ENCODE data around the gene WNK1.
"Not testable (repeated sequence)": the region's sequence is repeated elsewhere in the genome, so short reads cannot be mapped to it uniquely, and the experiment has no call there.

Gene WNK1

DNA sequence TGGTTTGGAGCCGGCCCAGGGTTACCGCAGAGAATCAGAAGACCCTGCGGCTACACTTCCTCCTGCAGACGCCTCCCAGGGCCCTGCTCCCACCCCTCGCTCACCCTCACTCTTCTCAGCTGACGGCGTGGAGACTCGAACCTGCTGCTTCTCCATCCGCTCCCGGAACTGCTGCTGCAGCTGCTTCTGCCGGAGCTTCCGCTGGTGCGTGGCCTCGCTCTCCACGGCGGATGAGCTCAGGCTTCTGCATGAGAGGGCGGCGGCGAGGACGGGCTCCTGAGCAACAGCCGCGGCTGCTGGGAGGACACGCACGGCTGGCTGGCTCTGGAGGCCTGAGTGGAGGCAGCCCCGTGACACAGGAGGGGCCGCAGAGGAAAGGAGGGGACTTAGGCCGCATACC is 163.9 kb downstream of the WNK1 start:
- peak; percentile 35 to 47 for DNase-seq

DNA sequence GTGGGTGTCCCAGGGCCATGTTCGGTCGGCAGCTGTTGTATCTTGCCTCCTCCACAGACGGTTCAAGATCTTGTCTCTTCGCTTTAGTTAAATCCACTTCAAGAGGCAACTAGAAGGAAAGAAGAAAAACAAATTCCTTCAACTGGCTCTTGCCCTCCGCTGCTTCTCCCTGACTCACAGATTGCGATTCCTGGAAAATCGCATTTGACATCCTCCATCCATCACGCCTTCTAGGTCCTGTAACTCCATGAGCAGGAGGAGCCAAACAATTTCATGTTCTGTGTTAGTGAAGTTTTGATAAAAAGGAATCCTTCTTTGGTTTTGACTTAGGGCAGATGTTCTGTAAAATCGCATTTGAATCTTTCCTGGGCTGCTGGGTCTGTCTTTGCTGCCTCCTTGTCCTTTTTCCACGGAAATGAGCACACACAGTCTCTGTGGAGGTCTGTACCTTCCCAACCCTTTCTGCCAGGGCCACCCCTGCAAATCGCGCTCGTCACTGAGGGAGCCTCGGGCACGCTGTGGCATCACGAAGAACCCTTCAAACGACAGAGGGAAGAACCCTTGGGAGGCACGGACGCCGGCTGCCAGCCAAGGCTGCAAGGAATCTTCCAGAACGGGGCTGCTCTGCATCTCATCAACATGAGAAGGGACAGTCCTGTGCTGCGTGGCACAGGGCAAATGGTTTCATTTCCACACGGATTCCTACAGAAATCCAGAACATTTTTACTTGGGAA is 164.5 kb downstream of the WNK1 start:
- DNase-seq, result no peak

DNA sequence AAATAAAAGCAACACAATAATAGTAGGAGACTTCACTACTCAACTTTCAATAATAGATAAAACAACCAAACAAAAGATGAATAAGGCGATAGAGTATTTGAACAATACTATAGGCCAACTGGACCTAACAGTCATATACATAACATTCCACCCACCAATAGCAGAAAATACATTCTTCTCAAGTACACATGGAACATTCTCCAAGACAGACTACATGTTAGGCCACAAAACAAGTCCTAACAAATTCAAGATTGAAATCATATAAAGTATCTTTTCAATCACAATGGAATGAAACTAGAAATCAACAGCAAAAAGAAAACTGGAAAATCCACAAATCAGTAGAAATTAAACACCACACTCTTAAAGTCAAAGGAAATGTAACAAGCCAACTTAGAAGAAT is 168.3 kb downstream of the WNK1 start:
- DNase-seq, result no peak

DNA sequence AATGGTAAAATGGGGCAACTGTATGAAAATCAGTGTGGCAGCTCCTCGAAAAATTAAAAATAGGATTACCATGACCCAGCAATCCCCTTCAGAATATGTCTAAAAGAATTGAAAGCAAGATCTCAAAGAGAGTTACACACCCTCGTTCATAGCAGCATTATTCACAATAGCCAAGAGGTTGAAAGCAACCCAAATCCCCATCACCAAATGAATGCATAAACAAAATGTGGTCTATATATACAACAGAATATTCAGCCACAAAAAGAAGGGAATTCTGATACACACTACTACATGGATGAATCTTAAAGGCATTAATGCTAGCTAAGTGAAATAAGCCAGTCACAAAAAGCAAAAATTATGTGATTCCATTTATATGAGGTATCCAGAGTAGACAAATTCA is 169.9 kb downstream of the WNK1 start:
- DNase-seq, result no peak

DNA sequence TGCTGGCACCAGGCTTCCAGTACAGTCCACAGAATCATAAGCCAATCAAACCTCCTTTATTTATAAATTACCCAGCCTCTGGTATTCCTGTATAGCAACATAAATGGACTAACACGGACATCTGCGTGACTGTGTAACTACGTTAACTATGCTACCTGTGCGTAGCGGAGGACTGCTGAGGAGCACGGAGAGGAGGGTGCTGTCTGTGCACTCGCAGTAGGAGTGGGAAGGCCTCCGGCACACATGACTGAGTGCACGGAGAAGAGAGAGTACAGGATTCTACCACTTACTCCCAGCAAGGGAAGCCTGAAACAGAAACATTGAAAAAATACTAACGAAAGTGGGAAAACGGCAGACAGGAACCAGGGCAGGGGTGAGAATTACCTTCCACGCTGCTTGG is 174.3 kb downstream of the WNK1 start:
- no peak for DNase-seq

DNA sequence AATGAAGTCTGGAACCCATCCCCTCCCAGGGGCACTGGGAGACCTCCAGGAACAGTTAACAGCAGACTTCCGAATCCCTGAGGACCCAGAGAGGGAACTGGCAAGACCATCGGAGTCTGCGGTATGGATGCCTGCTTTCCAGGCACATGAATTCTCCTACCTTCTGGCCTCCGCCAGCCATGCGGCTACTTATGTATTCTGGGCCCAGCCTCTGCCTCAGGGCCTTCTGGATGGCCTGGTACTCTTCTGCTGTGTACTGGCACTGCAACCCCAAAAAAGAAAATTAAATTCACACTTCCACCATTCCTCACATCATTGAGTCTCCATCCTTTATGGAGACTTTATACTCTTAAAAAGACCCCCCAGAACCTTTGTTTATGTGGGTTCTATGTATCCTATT is 178.7 kb downstream of the WNK1 start:
- DNase-seq, result no peak

DNA sequence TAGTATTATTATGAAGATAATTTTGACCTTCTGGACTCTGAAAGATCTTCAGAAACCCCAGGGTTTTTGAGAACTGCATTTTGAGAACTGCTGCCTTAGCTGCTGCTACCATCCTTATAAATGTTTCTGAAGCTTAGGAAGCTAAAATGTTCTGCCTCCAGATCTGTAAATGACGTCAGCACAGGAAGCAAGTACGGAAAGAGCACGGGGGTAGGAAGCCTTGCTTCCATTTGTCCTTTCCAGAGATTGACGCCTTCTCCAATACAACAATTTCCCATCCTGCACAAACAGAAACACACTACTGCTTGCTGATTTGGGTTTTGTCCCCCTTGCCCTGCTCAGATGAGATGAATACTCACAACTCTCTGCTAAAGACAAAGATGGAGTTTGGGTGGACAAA is 179.2 kb downstream of the WNK1 start:
- no peak for DNase-seq

DNA sequence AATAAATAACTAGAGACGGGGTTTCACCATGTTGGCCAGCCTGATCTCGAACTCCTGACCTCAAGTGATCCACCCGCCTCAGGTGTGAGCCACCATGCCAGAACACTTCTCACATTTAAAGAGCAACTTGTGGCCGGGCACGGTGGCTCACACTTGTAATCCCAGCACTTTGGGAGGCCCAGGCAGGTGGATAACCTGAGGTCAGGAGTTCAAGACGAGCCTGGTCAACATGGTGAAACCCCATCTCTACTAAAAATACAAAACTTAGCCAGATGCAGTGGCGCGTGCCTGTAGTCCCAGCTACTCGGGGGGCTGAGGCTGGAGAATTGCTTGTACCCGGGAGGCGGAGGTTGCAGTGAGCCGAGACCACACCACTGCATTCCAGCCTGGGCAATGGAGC is 183.5 kb downstream of the WNK1 start:
- DNase-seq, result not testable (repeated sequence)

DNA sequence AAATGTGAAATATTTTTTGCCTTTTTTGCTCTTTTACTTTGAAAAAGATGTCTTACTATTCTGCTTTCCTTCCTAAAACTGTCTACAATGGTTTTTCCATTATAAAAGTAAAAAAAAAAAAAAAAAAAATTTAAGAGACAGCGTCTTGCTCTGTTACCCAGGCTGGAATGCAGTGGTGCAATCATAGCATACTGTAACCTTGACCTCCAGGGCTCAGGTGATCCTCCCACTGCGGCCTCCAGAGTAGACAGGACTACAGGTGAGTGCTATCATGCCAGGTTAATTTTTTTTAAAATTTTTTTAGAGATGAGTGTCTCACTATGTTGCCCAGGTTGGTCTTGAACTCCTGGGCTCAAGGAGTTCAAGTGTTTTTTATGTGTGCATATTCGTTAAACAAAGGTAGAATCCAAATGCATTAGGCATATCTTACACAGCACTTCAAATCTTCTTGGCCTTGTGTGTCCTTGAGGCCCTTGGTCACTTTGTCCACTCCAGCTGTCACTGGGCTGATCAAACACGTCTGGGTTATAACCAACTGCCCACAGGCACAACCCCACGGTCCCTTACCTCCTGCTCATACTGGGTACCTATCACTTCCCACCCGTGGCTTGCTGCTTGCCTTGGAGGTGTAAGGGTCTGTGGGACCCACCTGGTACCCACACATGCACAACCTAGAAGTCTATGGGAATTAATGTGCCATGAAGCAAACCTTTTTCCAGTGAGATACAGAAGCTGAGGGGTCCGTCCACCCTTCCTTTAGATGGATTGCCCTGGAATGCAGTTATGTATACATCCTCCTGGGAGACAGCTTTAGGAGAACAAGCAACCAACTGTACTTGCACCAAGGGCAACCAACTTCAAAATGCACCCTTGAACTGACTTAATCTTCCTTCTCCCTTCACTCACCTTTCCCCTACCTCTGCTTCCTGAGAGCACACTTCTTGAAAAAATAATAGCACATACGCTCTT is 184.3 kb downstream of the WNK1 start:
- DNase-seq, result no peak

DNA sequence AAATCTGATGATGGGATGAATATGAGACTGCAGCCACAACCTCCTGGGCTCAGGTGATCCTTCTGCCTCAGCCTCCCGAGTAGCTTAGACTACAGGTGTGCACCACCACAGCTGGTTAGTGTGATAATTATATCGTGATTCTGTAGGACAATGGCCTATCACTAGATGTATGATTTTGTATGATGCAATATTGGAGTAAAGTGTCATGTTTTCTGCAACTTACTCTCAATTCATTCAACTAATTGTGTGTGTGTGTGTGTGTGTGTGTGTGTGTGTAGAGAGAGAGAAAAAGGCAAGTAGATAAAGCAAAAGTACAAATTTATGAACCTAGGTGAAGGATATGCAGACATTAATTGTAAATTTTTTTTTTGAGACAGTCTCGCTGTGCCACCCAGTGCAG is 186.4 kb downstream of the WNK1 start:
- no peak for DNase-seq

DNA sequence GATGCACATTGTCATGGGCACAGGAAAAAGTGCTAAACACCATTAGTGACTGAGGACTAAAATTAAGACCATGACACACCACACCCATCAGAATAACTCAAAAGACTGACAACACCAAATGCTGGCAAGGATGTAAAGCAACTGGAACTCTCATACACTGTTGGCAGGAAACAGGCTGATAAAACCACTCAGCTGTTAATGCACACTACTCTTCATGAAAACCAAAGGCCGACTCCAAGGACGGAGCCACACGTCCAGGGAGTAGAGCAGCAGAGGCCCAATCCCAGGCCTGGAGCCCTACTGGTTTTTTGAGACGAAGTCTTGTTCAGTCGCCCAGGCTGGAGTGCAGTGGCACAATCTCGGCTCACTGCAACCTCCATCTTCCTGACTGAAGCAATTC is 190.7 kb downstream of the WNK1 start:
- no peak for DNase-seq

DNA sequence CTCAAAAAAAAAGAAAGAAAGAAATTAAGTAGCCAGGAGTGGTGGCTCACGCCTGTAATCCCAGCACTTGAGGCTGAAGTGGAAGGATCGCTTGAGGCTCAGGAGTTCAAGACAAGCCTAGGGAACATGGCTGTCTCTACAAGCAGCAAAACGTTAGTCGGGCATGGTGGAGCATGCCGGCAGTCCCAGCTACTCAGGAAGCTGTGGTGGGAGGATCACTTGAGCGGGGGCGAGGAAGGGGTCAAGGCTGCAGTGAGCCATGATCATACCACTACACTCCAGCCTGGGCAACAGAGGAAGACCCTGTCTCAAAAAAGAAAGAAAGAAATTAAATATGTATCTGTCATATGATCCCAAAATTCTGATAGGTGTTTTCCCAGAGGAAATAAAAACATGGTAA is 191.8 kb downstream of the WNK1 start:
- no peak for DNase-seq

DNA sequence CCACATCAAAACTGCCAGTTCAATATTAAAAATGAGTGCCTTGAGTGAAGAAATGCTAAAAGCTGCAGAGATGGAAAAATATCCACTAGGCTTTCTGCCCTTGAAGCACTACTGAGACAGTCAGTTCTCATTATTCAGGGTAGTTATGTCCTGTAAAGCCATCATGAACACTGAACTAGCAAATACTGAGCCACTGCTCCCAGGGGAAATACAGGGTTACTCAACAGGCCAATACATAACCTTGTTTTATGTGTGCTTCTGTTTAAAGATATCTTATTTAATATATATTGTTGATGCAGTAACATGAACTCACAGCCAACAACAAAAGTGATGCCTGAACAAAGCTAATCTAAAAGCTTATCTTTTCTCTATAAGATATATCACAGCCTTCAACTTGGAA is 193.8 kb downstream of the WNK1 start:
- no peak for DNase-seq

DNA sequence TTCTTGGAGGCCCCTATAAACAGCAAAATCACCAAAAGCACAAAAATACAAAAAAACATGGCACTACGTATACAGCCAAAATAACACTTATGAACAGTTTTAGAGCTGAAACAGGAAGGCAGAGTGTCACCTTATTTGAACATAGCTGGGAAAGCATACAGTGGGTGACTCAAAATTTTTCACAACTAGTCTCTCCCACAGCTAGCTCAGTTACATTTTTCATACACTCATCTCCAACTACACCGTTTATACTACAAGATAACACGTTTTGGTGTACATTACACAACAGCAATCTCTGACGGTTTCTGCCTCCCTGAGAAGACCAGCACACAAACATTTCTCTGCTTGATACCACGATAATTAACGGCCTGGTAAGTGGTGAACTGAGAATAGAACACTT is 194.3 kb downstream of the WNK1 start:
- DNase-seq, result no peak

DNA sequence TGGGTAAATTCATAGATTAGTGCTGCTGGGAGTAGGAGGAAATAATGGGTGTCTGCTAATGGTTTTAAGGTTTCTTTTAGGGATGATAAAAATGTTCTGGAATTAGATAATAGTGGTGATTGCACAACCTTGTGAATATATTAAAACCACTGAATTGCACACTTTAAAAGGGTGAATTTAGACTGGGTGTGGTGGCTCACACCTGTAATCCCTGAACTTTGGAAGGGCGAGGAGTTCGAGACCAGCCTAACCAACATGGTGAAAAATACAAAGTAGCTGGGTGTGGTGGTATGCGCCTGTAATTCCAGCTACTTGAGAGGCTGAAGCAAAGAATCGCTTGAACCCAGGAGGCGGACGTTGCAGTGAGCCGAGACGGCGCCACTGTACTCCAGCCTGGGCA is 195.9 kb downstream of the WNK1 start:
- no peak for DNase-seq

DNA sequence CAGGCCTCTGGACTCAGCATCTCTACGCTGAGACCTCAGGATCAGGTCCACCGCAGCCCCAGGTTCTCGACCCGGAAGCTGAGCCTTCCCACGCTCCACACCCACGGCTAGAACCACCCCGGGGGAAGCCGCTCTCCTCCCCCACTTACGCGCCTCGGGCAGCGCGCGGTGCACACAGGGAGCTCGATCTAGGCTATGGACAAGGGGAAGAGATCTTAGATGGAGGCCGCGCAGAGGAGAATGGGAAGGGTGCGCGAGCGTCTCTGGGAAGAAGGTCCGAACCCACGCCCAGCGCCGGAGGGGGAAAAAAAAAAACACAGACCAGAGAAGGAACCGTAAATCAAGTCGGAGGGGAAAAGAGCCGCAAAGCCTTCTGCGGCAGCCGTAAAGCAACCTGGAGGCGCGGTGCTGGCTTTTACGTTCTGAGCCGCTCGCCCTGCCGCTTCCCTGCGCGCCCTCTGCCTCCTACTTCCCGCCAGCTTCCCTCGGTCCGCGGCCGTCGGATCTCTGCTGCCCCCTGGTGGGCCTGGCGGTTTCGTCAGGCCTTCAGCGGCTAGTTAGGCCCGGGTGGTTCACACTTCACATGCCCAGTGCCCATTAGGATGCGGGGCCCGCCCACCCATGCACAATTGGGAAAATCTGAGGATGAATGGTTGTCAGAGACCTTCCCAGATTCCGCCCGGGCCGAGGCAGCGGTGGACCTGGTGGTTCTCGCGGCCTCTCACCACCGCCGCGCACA is 197.2 kb downstream of the WNK1 start, which contains the start of gene RAD52:
TSS of gene RAD52 (minus strand) at position 242 of the 739 bp plus-strand sequence. CDS start 16,636 bp downstream, outside the sequence.
- DNase-seq, result peak; percentile 99

DNA sequence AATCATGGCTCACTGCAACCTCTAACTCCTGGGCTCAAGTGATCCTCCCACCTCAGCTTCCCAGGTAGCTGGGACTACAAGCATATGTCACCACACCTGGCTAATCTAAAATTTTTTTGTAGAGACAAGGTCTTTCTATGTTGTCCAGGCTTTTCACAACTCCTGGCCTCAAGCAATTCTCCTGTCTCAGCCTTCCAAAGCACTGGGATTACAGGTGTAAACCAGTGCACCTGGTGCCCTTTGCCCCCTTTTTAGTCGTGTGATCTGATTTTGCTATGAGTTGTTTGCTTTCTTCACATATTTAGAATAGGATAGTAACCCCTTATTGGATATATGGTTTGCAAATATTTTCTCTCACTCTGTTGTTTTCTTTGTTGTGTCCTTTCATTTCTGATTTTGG is 198.8 kb downstream of the WNK1 start:
- no peak for DNase-seq

DNA sequence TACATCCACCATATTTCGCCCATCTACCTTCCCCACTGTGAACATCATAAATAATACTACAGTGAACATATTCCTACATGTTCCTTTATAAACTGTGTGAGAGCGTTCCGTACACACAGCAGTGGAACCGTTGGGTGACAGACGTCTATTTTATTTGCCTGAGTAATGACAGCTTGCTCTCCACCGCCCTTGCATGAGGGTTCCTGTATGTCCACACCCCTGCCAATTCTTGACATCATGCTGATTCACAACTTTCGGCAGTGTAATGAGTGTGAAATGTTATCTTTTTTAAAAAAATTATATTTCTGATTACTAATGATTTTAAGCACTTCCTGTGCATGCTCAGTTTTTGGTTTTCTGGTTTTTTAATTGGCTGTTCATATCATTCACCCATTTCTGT is 201.4 kb downstream of the WNK1 start:
- peak in 1 of 2 experiments; percentile 36 for DNase-seq

DNA sequence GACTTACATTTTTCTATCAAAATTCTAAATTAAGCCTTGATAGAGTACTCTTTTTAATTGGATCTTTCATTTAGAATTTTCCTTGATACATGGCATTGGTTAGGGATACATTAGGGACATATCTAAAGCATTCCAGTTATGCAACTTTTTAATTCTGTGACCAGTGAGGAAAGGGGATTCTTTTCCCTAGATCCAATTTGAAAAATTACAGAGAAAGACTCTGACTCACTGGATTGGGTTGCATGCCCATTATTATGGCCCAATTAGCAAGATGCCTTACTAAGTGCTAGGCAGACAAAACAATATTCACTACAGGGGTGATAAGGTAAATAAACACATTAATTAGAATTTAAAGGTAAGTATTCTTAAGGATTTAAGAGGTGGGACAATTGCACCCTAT is 202.4 kb downstream of the WNK1 start:
- DNase-seq, result no peak

DNA sequence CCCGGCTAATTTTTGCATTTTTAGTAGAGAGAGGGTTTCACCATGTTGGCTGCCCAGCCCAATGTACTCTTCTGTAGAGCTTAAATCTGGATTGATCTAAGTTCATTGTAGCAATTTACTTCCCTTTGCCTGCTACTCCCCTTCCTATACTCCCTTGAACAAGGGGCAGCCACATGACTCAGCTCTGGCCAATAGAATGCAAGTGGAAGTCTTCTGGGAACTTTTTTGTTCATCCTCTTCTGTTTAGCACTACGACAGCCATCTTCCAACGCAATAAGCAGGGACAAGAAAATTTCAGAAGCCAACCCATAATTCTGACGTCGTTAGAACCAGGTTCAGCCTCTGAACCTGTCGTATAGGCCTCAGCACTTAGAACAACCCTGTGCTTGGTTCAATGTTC is 203.6 kb downstream of the WNK1 start:
- no peak for DNase-seq

DNA sequence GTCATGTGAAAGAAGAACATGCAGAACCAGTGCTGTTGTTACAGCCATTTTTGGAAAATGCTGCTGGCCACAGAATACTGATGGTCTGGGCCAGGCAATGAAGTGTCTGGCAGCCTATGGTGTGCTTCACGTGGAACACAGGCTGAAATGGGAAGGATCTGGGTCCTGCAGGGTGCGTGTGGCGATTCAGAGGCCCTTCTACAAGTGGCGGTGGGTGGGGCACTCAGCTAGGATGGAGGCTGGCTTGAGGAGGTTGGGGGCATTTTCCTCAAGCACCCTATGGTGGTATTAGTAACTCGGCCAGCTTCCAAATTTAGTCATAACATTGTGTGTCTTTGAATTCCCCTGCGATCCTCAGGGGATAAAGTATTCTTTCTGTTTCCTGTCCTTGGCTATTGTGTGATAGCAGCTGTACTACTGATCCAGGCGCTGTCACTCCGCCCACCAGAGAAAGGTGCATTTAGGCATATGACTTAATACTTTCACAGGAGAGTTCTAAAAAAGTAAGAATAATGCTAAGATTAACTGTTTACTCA is 206.3 kb downstream of the WNK1 start:
- no peak for DNase-seq
